ENCODE data around the gene DLX6. TPM values are rescaled to one million over a fixed set of nuclear protein-coding genes. Genes with fewer than 3 reads are reported as not detected.

DLX6 gene
- total and polyA plus RNA-seq, 2 of the 8 experiments (the other 6 are each of a cell fraction or from before 2014, with no cell fraction given): not detected

DNA sequence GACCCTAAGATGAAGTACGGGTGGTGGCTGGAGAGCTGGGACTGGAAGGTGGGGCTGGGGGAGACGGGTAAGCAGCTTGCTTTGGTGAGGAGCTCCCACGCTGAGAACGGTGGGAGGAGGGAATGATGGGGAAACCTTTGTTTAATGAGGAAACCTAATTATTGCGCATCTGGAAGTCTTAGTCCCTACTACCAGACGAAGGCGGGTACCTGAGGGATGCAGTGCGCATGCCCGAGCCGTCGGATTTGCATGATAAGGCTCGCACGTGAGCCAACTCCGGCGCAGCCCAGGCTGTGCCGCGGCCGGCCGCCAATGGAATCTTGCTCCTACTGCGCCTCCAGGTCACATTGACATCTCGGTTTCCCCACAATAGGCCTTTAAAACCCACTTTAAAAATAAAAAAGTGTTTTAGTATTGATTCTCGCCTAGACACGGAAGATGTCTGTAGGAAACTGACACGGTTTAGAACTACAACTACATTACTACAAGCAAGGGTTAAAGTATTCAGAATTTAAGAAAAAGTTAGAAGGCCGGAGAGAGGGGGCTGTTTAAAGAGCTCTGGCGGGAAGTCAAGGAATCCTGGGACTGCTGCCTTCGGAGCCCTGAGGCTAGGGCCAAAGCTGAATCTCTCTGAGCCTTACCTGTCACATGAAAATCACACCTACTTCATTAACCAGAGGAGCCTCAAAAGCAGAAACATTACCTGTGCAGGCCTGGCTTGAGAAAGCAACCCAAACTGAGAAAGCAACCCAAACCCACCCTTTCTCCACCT is 12.1 kb upstream of the DLX6 start (continued):
- TF ChIP-seq, protein P1, sequence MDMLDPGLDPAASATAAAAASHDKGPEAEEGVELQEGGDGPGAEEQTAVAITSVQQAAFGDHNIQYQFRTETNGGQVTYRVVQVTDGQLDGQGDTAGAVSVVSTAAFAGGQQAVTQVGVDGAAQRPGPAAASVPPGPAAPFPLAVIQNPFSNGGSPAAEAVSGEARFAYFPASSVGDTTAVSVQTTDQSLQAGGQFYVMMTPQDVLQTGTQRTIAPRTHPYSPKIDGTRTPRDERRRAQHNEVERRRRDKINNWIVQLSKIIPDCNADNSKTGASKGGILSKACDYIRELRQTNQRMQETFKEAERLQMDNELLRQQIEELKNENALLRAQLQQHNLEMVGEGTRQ (IDR thresholded peaks at IDR 0.05; ENCODE audit: low read length): peak; percentile 52
- TF ChIP-seq TCF12 (IDR thresholded peaks at IDR 0.05; ENCODE audit: low read depth, low read length): 0 out of 2 replicates have a peak, but pooled peaks have one; percentile 19
